ENCODE measurements around the gene TECPR1. TPM values are rescaled to one million over a fixed set of nuclear protein-coding genes. Genes with fewer than 3 reads are reported as not detected.

TECPR1 gene
- polyA plus RNA-seq, 1 donor from 2014 or later, result 28.8 TPM

DNA sequence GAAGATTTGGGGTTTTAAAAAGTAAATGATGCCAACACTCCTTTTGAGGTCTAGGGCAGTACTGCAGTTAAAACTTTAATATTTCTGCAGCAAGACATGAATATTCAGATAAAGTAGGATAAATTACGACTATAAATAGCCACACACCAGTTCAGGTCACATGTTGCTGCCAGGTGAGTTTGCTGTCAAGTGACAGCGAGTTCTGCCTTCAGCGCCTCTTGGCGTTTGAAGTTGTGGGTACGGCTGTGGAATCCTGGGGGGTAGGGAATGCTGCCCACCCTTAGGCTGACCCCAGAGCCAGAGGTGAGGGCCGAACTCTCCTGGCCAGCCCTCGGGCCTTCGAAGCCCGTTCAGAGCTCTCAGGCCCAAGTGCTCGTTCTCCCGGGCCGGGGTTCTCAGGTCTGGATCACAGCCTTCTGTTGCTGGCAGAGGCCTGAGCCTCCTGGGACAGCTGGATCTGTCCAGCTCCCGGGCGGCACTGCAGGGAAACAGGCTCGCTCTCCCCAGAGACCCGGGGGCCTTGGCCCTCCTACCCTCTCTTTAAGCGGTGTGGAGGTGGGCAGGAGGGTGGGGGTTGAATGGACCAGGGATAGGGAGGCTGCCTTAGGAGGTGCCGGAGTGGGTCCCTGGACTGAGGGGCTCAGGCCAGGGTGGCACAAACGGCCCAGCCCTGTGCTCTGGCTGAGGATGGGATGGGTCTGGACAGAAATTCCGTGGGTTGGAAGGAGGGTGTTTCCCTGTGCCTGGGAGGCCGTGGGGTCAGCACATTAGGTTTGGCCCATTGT is 34.9 kb upstream of the TECPR1 start:
- Mint-ChIP-seq H3K9me3 (no peaks in the 10 kb centered on the region), H3K27me3 (no peaks in the 10 kb centered on the region), H3K4me3 (peak overlapping the region in 1 of 4 donors; percentile 50), H3K4me1 (peaks cover 7 to 19% (median 14%) of the 10 kb centered on the region in 3 donors), H3K36me3 (peaks cover 2% of the 10 kb centered on the region), H3K27ac (peak overlapping the region in 1 of 3 donors; percentile 58)

DNA sequence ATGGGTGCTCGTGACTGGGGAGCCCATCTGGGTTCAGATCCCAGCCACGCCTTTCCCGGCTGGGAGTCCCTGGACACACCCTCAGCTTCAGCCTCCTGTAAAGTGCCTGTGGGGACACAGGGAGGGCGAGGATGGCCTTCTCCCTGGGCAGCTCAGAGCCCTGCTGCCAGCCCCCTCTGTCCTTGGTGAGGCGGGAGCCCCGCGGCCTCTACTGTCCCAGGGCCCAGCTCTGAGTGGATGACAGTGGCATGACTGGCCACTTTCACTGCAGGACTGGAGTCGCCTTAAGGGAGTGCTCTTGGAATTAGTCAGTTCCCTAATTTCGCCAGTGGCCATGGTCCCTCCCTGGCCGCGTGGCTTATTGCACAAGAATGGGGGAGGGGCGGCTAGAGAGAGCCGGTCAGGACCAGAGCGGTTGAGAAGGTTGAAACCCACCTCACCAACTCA is 34.1 kb upstream of the TECPR1 start:
- no peaks in the 10 kb centered on the region for H3K27me3 Mint-ChIP-seq
- H3K4me1 Mint-ChIP-seq, result peaks cover 7 to 19% (median 14%) of the 10 kb centered on the region in 3 donors
- no peaks in the 10 kb centered on the region for H3K9me3 Mint-ChIP-seq
- peak overlapping the region in 1 of 3 donors; percentile 58 for H3K27ac Mint-ChIP-seq
- H3K36me3 Mint-ChIP-seq, result peaks cover 2% of the 10 kb centered on the region
- H3K4me3 Mint-ChIP-seq, result peak overlapping the region in 1 of 4 donors; percentile 50

DNA sequence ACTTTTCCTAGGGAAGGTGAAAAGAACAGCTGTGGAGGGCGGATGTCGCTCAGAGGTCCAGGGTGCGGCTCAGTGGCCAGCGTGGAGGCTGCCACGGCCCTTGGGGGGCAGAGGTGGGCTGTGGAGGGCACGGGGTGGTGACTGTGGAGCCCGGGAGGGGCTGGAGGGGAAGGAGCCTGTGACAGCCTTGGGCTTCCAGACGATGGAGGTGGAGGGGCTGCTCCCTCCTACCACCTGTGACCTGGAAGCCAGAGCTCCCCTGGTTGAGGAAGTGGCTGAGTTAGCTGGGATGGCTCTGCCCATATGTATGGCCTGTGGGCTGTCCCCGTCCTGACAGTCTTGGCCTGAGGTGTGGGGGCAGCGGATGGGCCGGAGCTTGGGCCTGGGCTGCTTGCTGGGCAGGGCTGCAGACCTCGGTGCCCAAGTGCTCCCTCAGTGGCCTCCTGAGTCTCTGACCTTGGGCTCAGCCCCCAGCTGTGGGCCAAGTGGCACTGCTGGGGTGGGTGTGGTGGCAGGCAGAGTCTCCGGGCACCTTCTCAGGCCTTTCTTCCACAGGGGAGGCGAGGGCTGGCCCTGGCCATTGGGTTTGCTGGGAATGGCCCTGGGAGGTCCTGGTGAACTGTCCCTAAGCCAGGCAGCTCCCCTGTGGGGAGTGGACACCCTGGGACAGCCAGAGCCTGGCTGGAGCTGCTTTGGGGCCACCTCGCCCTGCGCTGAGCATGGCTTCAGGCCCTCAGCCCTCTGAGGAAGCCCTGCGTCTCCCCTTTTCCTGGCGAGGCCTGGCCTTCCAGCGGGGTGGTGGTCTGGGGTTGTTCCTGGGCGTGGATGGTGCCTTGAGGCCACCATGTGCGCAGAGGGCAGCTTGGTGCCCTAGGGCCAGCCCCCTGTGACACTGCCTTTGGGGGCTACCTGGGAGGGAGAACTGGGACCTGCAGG is 33.4 kb upstream of the TECPR1 start:
- Mint-ChIP-seq H3K4me1 (peaks cover 9 to 22% (median 14%) of the 10 kb centered on the region in 3 donors), H3K36me3 (no peaks in the 10 kb centered on the region), H3K4me3 (peak overlapping the region in 1 of 4 donors; percentile 45), H3K27ac (peak overlapping the region in 2 of 3 donors; percentile 46 to 80), H3K9me3 (no peaks in the 10 kb centered on the region), H3K27me3 (no peaks in the 10 kb centered on the region)

DNA sequence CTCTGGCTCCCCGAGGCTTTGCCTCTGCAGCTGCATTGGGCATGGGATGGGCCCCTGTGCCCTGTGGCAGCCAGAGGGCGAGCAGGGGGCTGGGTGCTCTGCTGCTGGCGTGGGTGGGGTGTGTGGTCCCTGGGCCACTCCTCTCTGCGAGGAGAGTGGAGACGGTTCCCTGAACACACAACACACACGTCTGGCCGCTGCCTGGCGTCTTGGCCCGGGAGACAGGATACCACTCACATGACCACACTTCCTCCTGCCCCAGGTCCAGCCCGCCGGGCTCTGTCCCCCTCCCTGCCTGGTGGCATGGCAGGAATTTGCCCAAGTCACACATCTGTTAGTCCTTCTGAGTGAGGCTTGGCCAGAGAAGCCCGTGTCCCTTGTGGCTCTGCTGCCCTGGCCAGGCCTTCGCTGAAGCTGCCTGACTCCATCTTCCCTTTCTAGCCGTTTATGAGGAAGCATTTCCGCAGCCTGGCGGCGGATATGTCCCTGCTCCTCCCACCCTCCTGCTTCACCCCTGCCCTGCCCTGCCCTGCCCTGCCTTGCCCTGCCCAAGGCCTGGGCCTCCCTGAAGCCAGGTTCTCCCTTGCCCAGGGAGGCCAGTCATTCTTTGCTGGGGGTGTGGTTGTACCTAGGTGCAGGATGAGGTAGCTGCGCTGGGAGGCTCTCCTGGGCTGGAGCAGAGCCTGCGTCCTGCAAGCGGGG is 32.5 kb upstream of the TECPR1 start:
- peak overlapping the region in 2 of 4 donors; percentile 45 to 72 for H3K4me3 Mint-ChIP-seq
- no peaks in the 10 kb centered on the region for H3K9me3 Mint-ChIP-seq
- H3K27ac Mint-ChIP-seq, result peak overlapping the region in 2 of 3 donors; percentile 78 to 80
- H3K36me3 Mint-ChIP-seq, result no peaks in the 10 kb centered on the region
- no peaks in the 10 kb centered on the region for H3K27me3 Mint-ChIP-seq
- H3K4me1 Mint-ChIP-seq, result peaks cover 11 to 22% (median 14%) of the 10 kb centered on the region in 3 donors

DNA sequence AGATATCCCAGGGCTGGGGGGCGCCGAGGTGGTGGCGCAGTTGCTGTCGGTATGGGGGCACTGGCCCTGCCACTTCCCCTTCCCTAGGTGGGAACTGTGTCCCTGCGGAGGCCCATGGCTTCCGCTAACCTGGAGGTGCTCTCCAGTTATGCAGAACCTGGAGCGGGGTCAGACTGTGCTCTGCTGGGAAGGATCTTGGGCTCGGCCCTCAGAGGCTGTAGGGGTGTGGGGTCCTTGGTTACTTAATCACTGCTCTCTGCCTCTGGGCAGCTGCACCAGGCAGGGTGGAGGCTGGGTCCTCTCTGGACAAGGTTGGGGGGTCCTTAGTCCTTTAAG is 31.8 kb upstream of the TECPR1 start:
- peak overlapping the region in 3 of 4 donors; percentile 38 to 72 (median 45) for H3K4me3 Mint-ChIP-seq
- peaks cover 11 to 22% (median 14%) of the 10 kb centered on the region in 3 donors for H3K4me1 Mint-ChIP-seq
- no peaks in the 10 kb centered on the region for H3K27me3 Mint-ChIP-seq
- peak overlapping the region in 1 of 3 donors; percentile 80 for H3K27ac Mint-ChIP-seq
- no peaks in the 10 kb centered on the region for H3K9me3 Mint-ChIP-seq
- H3K36me3 Mint-ChIP-seq, result no peaks in the 10 kb centered on the region

DNA sequence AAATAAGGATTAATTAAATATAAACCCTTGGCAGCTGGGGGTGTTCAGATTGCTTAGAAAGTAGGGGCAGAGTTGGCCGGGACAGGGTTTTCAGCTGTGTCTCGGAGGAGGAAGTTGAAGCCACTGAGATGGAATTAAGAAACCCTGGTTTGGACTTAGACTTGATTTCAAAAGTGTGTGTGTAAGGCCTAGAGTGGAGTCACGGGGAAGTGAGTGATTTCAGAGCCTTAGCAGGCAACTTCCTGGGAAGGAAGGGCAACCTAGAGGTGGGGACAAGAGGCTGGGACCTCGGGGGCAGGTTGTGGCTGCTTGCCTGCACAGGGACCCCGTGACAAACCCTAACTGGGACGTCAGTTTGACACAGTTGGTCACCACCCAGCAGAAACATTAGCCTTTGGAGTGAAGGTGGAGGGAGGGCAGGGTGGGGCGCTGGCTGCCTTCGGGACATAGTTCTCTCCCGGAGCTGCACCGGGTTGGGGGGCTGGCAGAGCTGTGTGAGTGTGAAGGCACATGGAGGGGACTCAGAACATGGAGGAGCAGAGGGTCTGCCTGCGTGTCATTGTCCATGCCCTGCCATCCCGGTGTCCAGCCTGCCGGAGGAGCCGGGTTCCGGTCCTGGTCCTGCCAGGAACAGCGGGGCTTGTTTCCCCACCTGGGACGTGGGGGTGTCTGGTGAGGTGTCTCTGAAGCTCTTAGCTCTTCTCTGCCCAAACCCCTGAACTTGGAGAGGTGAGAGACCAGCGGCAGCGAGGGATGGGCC is 31.3 kb upstream of the TECPR1 start:
- Mint-ChIP-seq H3K4me1 (peaks cover 10 to 22% (median 11%) of the 10 kb centered on the region in 3 donors), H3K9me3 (no peaks in the 10 kb centered on the region), H3K27me3 (no peaks in the 10 kb centered on the region), H3K27ac (peak overlapping the region; percentile 16 to 83 (median 80)), H3K4me3 (peak overlapping the region; percentile 72 to 90 (median 82)), H3K36me3 (no peaks in the 10 kb centered on the region)

DNA sequence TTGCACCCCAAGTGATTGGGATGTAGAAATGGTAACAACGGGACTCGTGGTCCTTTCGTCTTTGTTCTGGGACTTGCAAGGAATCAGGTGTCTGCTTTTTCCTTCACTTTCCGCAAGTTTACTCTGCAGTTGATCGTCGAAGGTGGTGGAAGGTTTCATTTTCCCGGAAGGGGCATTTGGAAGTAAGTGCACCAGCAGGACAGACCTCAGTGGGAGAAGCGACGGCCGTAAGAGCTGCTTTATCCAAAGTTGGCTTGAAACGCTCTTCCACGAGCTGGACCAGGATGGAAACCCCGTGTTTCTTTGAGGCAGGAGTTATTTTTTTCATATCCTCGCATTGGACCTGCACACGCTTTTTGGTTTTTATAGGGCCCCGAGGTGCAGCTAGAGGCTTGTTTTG is 30.7 kb upstream of the TECPR1 start:
- no peaks in the 10 kb centered on the region for H3K27me3 Mint-ChIP-seq
- no peaks in the 10 kb centered on the region for H3K9me3 Mint-ChIP-seq
- peak overlapping the region; percentile 16 to 83 (median 62) for H3K27ac Mint-ChIP-seq
- H3K36me3 Mint-ChIP-seq, result no peaks in the 10 kb centered on the region
- peaks cover 10 to 22% (median 11%) of the 10 kb centered on the region in 3 donors for H3K4me1 Mint-ChIP-seq
- H3K4me3 Mint-ChIP-seq, result peak overlapping the region; percentile 72 to 90 (median 82)

DNA sequence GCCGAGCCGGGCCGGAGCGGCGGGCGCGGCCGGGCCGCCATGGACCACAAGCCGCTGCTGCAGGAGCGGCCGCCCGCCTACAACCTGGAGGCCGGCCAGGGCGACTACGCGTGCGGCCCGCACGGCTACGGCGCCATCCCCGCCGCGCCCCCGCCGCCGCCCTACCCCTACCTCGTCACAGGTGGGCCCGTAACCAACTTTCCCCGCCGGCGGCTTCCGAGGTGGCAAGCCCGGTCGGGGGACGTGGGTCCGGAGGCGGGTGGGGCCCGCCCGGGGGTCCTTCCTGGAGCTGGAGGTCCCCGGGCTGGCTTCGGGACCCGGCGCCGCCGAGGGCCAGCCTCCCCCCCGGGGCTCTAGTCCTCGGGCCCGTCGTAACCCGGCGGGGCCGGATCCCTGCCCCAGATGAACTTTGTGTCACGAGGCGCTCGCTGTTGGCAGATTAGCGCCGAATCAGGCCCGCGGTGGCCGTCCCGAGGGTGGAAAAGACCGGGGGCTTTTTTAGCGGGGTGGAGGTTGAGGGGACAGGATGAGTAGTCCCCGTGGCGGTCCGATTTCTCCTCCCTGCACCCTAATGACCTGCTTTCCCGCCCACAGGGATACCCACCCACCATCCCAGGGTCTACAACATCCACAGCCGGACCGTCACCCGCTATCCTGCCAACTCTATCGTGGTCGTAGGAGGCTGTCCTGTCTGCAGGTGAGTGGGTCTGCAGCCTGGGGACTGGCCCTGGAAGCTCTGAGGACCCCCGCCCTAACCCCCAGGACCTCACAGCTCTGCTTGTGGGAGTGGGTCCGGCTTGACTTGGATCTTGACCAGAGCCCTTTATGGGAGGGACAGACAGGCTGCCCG is 29.9 kb upstream of the TECPR1 start:
- Mint-ChIP-seq H3K9me3 (no peaks in the 10 kb centered on the region), H3K4me1 (peaks cover 10 to 22% (median 11%) of the 10 kb centered on the region in 3 donors), H3K4me3 (peak overlapping the region; percentile 72 to 90 (median 82)), H3K36me3 (no peaks in the 10 kb centered on the region), H3K27me3 (no peaks in the 10 kb centered on the region), H3K27ac (peak overlapping the region in 2 of 3 donors; percentile 62 to 83)

DNA sequence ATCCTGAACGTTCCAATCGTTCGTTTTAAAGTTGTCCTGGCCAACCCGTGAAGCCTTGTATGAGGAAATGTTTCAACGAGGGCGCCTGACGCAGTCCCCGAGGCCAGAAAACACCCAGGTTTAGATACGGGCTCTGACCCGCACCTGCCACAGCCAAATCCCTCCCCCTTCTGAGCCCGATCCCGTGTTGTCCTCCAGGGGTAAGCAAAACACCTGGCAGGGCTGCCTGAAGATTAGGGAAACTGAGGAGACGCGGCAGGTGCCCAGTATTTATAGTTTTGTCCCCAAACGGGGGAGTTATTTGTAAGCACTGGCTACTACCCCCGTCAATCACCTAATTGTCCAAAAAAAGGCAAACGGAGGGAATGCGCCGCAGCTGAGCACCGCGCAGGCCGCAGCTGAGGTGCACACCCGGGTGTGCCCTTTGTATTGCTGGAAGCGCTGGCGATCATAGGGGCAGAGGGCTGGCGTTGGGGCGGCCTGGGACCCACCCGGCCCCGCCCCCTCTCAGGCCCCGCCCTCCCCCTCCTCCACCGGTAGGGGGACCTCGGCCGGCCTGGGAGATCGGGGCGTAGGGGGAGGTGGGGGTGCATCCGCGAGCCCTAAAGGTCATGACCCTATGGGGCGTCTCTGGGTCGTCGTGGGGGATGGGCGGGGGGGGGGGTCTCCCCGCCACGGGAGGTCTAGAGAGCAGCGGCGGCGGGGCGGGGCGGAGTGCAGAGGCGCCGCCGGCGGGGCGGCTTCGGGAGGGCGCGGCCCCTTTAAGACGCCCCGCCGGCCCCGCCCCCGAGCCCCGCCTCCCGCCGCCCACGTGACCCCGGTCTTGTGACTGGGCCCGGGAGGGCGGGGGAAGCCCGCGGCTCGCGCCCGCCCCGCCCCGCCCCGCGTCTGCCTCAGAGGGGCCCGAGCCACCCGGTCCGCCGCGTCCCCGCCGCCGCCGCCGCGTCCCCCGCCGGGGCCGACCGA is 29.0 kb upstream of the TECPR1 start, which contains the start of gene BRI3:
Gene BRI3 (plus strand): TSS at position 896 of the 966 bp plus-strand sequence. CDS start 110 bp downstream, outside the sequence.
- Mint-ChIP-seq H3K36me3 (no peaks in the 10 kb centered on the region), H3K27ac (peak within 1 kb of the TSS; percentile 94 to 96 (median 95)), H3K9me3 (no peaks in the 10 kb centered on the region), H3K27me3 (no peaks in the 10 kb centered on the region), H3K4me3 (peak within 1 kb of the TSS; percentile 86 to 96 (median 95)), H3K4me1 (peaks cover 10 to 17% (median 11%) of the 10 kb centered on the region in 3 donors)

DNA sequence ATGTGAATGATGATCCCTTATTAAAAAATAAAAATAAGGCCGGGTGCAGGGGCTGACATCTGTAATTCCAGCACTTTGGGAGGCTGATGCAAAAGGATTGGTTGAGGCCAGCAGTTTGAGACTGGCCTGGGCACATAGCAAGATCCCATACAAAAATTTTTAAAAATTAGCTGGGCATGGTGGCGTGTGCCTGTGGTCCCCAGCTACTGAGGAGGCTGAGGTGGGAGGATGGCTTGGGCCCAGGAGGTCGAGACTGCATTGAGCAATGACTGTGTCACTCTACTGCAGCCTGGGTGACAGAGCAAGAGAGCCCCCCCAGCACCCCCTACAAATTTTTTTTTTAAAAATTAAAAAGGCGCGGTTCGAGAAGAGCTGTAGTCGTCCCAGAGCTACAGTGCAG is 28.3 kb upstream of the TECPR1 start:
- Mint-ChIP-seq H3K27me3 (no peaks in the 10 kb centered on the region), H3K9me3 (no peaks in the 10 kb centered on the region), H3K4me1 (peaks cover 10 to 17% (median 11%) of the 10 kb centered on the region in 3 donors), H3K27ac (peak overlapping the region in 2 of 3 donors; percentile 94 to 95), H3K36me3 (no peaks in the 10 kb centered on the region), H3K4me3 (peak overlapping the region; percentile 86 to 96 (median 95))

DNA sequence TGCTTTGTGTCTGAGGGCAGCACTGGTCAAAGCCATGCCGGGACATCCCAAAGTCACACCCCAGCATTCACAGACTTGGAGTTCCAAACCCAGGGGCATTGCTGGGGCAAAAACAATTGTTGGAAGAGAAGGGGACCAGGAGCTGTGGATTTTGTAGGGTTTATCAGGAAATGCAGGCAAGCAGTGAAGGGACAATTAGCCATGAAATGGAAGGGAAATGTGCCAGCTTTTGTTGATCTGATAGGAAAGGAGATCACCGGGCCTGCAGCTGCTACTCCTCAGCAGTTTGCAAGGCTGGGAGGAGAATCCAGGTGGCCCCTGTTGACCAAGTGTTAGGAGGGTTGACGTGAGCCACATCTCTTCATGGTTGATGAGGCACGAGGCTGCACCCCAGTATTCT is 26.9 kb upstream of the TECPR1 start:
- Mint-ChIP-seq H3K36me3 (no peaks in the 10 kb centered on the region), H3K27me3 (no peaks in the 10 kb centered on the region), H3K4me3 (peak overlapping the region in 1 of 4 donors; percentile 39), H3K27ac (peak overlapping the region in 1 of 3 donors; percentile 60), H3K9me3 (no peaks in the 10 kb centered on the region), H3K4me1 (peaks cover 6 to 14% (median 10%) of the 10 kb centered on the region in 3 donors)

DNA sequence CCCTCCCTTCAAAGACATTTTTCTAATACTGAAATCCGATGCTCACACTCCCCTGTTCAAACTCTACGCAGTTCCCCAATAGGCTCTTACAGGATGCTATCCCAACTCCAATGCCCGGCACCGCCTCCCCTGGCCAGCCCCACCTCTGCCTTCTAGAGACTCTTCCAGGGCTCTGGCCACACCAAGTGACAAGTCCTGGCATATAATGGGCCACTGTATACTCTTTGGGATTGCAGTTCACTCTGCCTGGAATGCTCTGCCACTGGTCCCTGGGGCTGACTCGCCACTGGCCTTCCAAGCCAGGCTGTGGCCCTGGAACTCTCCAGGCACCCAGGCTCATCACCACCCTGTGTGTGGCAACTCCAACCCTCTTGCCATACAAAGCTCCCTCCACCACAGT is 26.4 kb upstream of the TECPR1 start:
- peak overlapping the region in 1 of 4 donors; percentile 39 for H3K4me3 Mint-ChIP-seq

More for the DNA sequence above, 26.4 kb upstream of the TECPR1 start:
- Mint-ChIP-seq H3K27me3 (no peaks in the 10 kb centered on the region), H3K9me3 (no peaks in the 10 kb centered on the region), H3K27ac (peak overlapping the region in 1 of 3 donors; percentile 60), H3K36me3 (no peaks in the 10 kb centered on the region), H3K4me1 (peaks cover 8 to 18% (median 10%) of the 10 kb centered on the region in 3 donors)

Data from IgD-negative memory B cell (primary cell).